ENCODE data around the gene TBC1D9B.

The TBC1D9B gene

GRCh38 chr5:179907556-179908324, at the start of gene TBC1D9B:
TSS of gene TBC1D9B (minus strand) at chr5:179907897. CDS start at chr5:179907821, 76 bp downstream.
- TF ChIP-seq CTCF (IDR thresholded peaks at IDR 0.05; ENCODE audit: low read depth, low read length, missing control alignments) = peak; percentile 43
- peak within 1 kb of the TSS; percentile 90 for H3K4me3 ChIP-seq (ENCODE audit: low read depth, low read length)
- no peak for DNase-seq (ENCODE audit: low read depth)

GRCh38 chr5:179955630-179956029, 47.9 kb upstream of the TBC1D9B start:
- DNase-seq (ENCODE audit: low read depth) = no peak
- no peak overlapping the region for H3K4me3 ChIP-seq (ENCODE audit: low read depth, low read length)
- no peak for TF ChIP-seq CTCF (IDR thresholded peaks at IDR 0.05; ENCODE audit: low read depth, low read length, missing control alignments)

- no peak for DNase-seq (ENCODE audit: low read depth)
- no peak overlapping the region for H3K4me3 ChIP-seq (ENCODE audit: low read depth, low read length)
- TF ChIP-seq CTCF (IDR thresholded peaks at IDR 0.05; ENCODE audit: low read depth, low read length, missing control alignments) = no peak
Observed at GRCh38 chr5:179955062-179955461, 47.4 kb upstream of the TBC1D9B start.

GRCh38 chr5:179954434-179954833, 46.7 kb upstream of the TBC1D9B start:
- H3K4me3 ChIP-seq (ENCODE audit: low read depth, low read length) = no peak overlapping the region
- TF ChIP-seq CTCF (IDR thresholded peaks at IDR 0.05; ENCODE audit: low read depth, low read length, missing control alignments) = no peak
- no peak for DNase-seq (ENCODE audit: low read depth)

GRCh38 chr5:179953987-179954386, 46.3 kb upstream of the TBC1D9B start:
- H3K4me3 ChIP-seq (ENCODE audit: low read depth, low read length) = no peak overlapping the region
- no peak for TF ChIP-seq CTCF (IDR thresholded peaks at IDR 0.05; ENCODE audit: low read depth, low read length, missing control alignments)
- DNase-seq (ENCODE audit: low read depth) = no peak

GRCh38 chr5:179936976-179937681, 29.4 kb upstream of the TBC1D9B start:
- DNase-seq (ENCODE audit: low read depth) = no peak
- no peak overlapping the region for H3K4me3 ChIP-seq (ENCODE audit: low read depth, low read length)
- TF ChIP-seq CTCF (IDR thresholded peaks at IDR 0.05; ENCODE audit: low read depth, low read length, missing control alignments) = no peak

All from GM12864 (cell line).